SH-SY5Y (cell line): ENCODE results near the gene TELO2.

Source experiments
- GATA2 ChIP-seq: IDR thresholded peaks from 2 replicates; pipeline ENCODE4 v1.6.1; 2011; ENCODE audit warnings: mild to moderate bottlenecking, low read depth, low read length
- GATA3 ChIP-seq: IDR thresholded peaks from 2 replicates; pipeline ENCODE4 v1.6.1; 2011; ENCODE audit warnings: low read depth, mild to moderate bottlenecking, low read length, moderate library complexity

The TELO2 gene

DNA sequence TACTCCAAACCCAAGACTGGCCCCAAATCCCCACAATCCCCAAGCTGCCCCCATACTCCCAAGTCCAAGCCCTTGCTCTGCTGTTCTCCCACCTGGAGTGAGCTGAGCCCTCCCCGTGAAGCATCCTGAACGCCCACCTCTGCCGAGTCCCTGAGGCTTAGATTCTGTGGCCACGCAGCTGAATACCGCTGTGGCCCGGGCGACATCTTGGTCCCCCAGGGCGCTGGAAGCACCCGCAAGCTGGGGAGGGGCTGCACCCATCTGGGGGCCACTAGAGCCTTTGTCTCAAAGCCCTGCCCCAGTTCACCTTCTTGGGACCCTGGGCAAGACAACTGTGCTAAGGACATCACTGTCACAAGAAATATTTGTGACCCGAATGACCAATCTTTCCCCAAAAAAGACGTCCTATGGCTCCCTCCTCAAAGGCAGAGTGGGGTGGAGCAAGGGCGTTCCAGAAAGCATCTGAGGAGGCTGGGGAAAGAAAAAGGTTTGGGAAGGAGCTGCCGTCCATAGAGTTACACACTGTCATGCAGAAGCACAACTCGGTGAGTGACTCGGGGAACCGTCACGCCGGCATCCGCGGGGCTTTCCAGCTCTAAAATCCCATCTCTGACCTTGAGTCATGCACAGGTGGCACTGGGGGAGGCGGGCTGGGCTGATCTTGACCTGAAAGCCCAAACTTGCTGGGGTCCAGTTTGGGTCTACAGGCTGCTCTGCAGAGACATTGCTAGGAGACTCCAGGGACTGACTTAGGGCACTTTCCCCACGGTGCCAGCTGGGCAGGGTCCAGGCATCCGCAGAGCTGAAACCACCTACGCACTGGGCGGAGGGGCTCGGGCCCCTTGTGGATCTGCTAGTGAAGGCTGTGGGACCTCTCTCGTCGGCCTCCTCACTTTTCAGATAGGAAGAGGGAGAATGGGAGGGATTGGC, 11.0 kb upstream of the TELO2 start:
- TF ChIP-seq GATA3 (no peak), GATA2 (no peak)

DNA sequence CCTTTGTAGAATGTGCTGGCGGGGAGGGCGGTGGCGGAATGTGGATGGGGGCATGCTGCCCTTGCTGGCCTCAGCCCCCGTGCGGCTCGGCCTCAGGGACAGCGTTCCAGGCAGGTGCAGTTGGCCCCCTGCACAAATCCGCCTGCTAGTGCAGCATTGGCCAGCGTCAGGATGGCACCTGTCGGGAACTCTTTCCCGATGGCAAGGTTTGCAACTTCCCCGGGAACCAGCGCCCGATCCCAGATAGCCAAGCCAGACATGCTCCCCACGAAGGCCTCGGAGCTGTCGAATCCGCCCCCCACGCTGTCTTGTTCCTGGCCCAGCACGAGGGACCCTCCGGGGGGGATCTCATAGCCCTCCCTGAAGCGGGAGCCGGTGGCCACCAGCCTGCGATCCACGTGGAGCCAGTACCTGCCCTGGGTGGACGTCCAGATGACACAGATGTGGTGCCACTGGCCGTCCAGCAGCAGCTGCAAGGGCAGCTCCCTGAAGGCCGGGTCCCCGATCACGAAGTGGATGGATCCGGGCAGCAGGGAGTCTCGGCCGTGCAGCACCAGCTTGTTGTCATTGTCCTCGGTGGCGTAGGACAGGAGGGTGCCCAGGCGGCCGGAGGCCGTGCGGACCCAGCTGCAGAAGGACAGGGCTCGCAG, 7.2 kb upstream of the TELO2 start:
- no peak for TF ChIP-seq GATA2
- no peak for TF ChIP-seq GATA3

DNA sequence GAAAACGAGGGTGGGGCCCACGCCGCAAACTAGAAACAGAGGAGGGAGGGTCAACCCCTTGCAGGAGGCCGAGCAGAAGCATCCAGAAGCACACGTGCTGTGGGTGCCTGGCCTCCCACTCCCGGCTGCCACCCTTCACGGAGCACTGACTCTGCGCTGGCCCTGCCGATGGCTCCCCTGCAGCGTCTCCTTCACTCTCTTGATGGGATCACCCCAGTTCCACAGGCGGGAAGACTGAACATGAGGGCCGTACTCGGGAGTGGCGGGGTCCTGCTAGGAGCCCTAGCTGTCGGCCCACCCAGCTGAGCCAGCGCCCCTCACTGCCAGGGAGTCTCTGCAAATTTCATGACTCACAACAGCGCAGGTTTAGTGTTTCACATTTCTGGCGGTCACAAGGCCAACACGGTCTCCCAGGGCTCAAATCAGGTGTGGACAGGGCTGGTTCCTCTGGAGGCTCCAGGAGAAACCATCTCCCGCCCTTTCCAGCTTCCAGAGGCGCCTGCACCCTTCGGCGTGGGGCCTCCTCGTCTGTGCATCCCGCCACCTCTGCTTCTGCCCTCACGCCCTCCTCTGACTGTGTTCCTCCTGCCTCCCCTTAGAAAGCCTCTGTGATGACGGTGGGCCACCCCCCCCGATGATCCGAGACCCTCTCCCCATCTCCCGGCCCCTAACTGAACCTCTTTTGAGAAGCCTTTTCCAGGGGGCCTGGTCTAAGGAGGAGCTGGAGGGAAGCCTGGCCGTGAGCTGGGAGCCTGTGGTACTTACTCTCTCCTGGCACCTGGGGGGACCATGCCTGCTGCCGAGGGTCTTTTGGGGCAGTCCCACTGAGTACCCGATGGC, 6.4 kb upstream of the TELO2 start:
- TF ChIP-seq GATA3 (no peak), GATA2 (no peak)

DNA sequence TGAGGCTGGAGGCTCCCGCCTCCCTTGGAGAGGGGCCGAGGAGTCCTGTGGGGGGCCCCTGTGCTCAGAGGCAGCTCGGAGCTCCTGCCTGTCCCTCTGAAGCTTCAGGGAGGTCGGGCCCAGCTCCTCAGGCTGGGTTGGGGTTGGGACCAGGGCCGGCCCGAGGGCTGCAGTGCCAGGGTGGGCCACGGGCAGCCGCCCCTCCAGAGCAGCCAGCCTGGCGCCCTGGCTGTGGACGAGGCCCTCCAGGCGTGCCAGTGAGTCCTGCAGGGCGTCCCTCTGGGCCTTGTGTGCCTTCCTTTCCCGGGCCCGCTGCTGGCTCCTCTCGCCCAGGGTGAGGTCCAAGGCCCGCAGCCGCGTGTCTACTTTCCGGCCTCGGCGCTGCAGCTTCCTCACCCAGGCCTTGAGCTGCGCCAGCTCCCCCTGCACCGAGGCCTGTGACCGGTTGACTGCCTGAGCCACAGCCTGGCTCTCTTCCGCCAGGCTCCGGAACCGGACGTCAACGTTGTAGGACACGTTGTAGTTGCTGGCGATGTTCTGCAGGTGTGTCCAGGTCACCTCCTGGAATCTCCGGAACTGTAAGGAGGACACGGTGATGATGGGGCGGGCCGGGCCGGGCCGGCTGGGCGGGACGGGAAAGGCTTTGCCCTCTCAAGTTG, 5.6 kb upstream of the TELO2 start:
- TF ChIP-seq GATA3 (no peak), GATA2 (no peak)

DNA sequence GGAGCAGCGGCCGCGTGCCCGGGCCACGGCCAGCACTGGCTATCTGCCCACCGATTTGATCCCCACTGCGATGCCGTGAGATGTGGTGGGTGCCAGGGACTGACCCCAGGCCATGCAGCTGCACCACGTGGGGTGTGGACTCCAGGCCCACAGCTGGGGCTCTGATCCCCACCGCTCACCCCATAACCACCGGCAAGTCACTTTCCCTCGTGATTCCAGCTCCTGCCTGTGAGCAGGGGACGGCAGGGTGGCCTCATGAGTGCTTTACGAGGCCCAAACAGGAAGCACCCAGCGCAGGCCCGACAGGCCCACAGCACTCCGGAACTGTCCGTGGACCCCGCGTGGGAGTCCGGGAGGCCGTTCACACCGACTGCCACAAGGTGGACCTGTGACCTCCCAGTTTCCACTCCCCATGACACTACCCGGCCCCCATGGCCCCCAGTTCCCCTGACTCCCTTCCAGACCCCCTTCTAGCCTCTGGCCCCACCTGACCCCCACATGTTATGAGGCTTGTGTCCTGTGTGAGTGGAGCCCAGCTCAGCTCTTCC, 5.0 kb upstream of the TELO2 start:
- TF ChIP-seq GATA2: no peak
- no peak for TF ChIP-seq GATA3

DNA sequence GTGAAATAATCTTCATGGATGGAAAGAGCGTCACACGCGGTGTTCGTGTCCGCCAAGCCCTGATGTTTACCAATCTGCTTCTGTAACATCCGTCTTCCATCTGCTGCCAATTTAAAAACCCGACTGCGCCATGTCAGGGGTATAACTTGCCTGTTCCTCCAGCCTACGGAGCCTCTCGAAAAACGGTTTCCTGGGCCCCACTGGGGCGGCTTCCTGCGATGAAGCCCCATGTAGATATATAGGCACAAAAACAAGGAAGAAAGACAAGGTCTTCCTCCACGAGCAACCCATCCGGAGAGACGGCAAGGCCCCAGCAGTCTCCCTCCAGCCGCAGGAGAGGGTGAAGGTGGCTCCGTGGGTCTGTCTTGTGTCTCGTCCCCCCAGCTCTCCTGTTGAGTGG, 4.5 kb upstream of the TELO2 start, which contains the start of gene PTX4:
TSS of gene PTX4 (minus strand) at position 326 of the 400 bp plus-strand sequence. CDS start at position 291, 35 bp downstream.
- TF ChIP-seq GATA2 (no peak), GATA3 (no peak)

DNA sequence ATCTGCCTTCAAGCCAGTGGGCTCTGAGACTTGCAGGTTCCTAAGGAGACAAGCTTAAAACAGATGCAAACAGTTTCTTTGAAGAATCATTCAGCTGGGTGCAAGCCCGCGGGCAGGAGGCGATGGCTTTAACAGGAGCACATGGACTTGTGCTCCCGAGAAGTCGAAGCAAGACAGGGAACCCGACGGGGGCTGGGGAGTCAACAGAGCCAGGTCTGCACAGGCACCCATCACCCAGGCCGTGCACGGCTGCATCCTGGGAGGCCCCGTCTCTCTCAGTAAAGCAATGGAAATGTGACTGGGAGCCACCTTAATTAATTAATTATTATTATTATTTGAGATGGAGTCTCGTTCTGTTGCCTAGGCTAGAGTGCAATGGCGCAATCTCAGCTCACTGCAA, 4.1 kb upstream of the TELO2 start:
- TF ChIP-seq GATA3: no peak
- no peak for TF ChIP-seq GATA2

DNA sequence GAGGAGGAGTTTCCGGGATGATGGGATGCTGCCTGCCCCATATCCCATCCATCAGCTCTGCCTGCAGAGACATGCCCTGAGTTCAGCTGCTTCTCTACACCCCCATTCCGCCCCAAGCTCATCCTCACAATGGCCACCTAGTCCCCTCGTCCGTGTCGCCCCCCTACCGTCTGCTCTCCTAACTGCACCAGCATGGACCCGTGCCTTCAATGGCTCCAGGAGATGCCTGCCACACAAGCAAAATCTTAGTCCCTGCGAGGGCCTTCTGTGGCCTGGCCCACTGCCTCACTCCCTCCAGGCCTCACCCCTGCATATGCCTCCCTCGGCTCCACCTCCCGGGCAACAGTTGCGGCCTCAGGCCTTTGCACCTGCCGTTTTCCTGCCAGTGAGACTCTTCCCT, 1.8 kb upstream of the TELO2 start:
- TF ChIP-seq GATA2: no peak
- no peak for TF ChIP-seq GATA3

DNA sequence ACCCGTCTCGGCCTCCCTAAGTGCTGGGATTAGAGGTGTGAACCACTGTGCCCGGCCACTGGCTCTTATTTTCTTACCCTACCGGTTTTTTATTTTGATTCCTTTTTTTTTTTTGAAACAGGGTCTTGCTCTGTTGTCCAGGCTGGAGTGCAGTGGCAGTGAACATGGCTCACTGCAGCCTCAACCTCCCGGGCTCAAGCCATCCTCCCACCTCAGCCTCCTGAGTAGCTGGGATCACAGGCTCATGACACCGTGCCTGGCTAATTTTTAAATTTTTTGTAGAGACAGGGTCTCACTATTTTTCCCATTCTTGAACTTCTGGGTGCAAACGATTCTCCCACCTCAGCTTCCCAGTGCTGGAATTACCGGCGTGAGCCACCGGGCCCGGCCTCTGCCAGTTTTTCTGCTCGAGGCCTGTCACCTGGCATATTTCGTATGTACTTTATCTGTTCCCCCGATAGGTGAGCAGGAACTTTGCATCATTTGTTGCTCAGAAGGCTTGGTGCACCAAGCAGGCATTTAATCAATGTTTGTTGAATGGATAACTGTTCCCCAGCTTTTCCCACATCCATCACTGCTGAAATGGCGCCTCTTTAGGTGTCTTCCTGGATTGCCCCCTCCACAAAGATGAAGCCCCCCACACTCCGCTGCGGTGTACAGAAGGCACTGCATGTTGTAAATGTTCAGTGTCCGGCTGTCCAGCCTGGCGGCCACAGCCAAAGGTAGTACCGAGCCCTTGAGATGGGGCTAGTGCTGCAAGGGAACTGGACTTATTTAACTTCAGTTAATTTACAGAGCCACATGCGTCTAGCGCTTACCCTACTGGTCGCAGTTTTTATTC, 858 bp upstream of the TELO2 start:
- no peak for TF ChIP-seq GATA2
- no peak for TF ChIP-seq GATA3

DNA sequence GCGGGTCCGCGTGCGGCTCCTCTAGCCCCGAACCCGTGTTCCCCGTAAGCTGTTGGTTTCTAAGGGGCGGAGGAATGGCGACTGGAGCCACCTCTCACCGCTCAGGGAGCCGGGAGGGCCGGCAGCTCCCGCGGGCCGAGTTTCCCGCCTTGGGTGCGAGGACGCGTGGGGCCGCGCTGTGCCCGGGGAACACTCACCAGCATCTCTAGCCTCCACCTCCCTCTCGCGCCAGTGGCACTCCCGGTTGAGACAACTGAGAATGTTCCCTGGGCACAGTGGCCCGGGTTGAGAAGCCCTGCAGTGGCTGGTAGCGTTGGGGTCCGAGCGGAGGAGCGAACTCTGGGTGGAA, 560 bp downstream of the TELO2 start:
- TF ChIP-seq GATA3 (no peak), GATA2 (no peak)

DNA sequence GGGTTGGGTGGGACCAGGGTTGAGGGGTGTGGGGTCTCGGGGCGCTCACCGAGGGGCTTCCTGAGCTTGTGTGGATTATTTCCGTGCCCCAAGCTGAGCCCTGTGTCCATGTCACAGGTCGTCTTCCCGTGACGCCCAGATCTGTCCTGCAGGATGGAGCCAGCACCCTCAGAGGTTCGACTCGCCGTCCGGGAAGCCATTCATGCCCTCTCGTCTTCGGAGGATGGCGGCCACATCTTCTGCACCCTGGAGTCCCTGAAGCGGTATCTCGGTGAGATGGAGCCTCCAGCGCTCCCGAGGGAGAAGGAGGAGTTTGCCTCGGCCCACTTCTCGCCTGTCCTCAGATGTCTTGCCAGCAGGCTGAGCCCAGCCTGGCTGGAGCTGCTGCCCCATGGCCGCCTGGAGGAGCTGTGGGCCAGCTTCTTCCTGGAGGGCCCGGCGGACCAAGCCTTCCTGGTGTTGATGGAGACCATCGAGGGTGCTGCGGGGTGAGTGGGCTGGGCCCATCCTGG, 1.0 kb downstream of the TELO2 start:
- TF ChIP-seq GATA2 (no peak), GATA3 (no peak)

DNA sequence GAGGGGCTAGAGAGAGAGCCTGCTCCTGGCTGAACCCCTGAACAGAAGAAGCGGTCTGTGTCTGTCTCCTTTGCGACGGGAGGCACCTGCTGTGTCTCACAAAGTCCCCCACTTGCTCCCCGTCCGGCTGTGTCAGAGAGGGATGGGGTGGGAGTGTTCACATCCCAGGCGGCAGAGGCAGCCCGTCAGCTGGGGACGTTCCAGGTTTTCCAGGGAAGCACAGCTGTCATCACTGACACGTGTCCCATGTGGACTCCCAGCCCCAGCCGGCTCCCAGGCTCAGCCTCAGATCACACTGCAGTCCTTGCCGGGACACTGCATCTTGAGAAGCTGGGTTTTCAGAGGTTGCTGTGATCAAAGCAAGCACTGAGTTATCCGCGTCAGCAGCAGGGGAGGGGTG, 1.6 kb downstream of the TELO2 start:
- TF ChIP-seq GATA2: no peak
- TF ChIP-seq GATA3: no peak

DNA sequence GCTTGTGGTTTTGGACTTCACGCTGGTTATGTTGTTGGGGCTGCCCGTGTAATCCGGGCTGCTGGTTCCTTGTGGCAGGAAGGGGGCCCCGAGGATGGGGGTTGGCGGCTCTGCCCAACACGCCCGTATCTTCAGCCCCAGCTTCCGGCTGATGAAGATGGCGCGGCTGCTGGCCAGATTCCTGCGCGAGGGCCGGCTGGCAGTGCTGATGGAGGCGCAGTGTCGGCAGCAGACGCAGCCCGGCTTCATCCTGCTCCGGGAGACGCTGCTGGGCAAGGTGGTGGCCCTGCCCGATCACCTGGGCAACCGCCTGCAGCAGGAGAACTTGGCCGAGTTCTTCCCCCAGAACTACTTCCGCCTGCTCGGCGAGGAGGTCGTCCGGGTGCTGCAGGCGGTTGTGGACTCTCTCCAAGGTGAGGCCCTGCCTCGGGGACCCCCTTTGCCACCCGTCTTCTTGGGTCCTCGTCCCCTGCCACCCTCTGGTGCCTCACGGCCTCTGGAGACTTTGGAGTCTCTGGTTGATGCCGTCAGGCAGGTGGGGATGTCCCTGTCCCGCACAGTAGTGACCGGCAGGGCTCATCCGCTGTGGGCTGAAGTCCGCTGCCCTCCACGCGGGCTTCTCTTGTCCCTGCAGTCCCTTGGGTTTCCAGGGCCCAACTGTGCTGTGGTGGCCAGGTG, 2.2 kb downstream of the TELO2 start:
- TF ChIP-seq GATA3 (no peak), GATA2 (no peak)
